Pancreas (tissue), 10 donors: Measurements from ENCODE around the gene KCNJ5. TPM values are rescaled to one million over a fixed set of nuclear protein-coding genes. Genes with fewer than 3 reads are reported as not detected.

Experiments
- ATAC-seq, 4 donors: fragments of 200-7000 bp; cut with Tn5 transposase; one replicate each; pipeline versions ENCODE4 v1.8.0 to v1.9.1; 2020; ENCODE audit warnings: mild to moderate bottlenecking in 4 of 4, moderate library complexity in 4 of 4
- DNase-seq, 6 donors: peaks; one replicate each; pipeline ENCODE4 v3.0.0-alpha.2; 2020
- FAIRE-seq: peaks from 2 replicates; lab custom pipeline; 2012; peaks lifted over from hg19 to GRCh38; lab: Jason Lieb, UNC
- H3K27ac ChIP-seq, 4 donors: fragments of 200-600 bp; sonication (generic); 1 replicate in 3 of 4; 2 replicates in 1 of 4; pipeline versions ENCODE4 v1.5.0 to v1.8.0; 2020
- H3K27me3 ChIP-seq, 4 donors: fragments of 200-600 bp; one replicate each; pipeline ENCODE4 v1.8.0; 2021
- H3K36me3 ChIP-seq, 3 donors: fragments of 200-600 bp; sonication (generic) in 1 of 3; one replicate each; pipeline versions ENCODE4 v1.5.0 to v1.8.0; 2020 to 2021
- H3K4me1 ChIP-seq, 3 donors: fragments of 200-600 bp; one replicate each; pipeline ENCODE4 v1.8.0; 2021
- H3K4me3 ChIP-seq, 4 donors: fragments of 200-600 bp; sonication (generic) in 2 of 4; one replicate each; pipeline versions ENCODE4 v1.5.0 to v1.8.0; 2020 to 2021
- H3K9me3 ChIP-seq, 4 donors: fragments of 200-600 bp; one replicate each; pipeline ENCODE4 v1.8.0; 2021
- WGBS, 2 donors: extraction: QIAGEN DNeasy Blood & Tissue Kit; methylation state at CpG; one replicate each; pipeline ENCODE4 v1.1.7; 2013; 5-methylcytosine and 5-hydroxymethylcytosine counted together
- intact Hi-C, 3 donors: fragments of 100-400 bp; cut with DNase I; formaldehyde crosslinking; loops; one replicate each; pipeline versions ENCODE4 v1.11.1 to v1.14.2; 2022
- polyA plus RNA-seq, 2 donors: library from polyadenylated mRNA; stranded (reverse); fragments of 200-250 nt; gene quantifications; one replicate each; pipeline ENCODE4 v1.2.3, GENCODE V29; 2013
- total RNA-seq, 6 donors: library from RNA; stranded (reverse); fragmentation: NEBNext Ultra II Directional in 4 of 6; extraction: Animal tissue kit (Norgen Biotek cat#: 25700) in 4 of 6; gene quantifications; one replicate each; pipeline versions ENCODE4 v1.2.1 to v1.2.4, GENCODE V29; 2021 to 2023
- TF ChIP-seq, protein P1 (sequence below), 4 donors: fragments of 200-600 bp; sonication (generic) in 3 of 4; IDR thresholded peaks; one replicate each; pipeline versions ENCODE4 v1.5.0 to v1.8.0; 2021; ENCODE audit warnings: antibody characterized with exemption in 4 of 4
- donor health status: healthy with polysubstance abuse.
- donor health status: DM: no; HTN: no; CAD: no; lungs with moderate emphysema.
- donor health status: DM: no; HTN: no; CAD: no.
- donor health status: control.
- donor health status: control.
- donor health status: Bipolar disorder and iron deficiency.
- donor health status: DM: yes; HTN: yes; CAD: no.
- donor health status: DM: no; HTN: no; CAD: no.
- donor health status: DM: no; HTN: no; CAD: no.
- donor health status: DM: yes; HTN: yes; CAD: no.

KCNJ5 gene
- total and polyA plus RNA-seq, 8 donors = 1.1 to 17.6 (median 9.5) TPM

DNA sequence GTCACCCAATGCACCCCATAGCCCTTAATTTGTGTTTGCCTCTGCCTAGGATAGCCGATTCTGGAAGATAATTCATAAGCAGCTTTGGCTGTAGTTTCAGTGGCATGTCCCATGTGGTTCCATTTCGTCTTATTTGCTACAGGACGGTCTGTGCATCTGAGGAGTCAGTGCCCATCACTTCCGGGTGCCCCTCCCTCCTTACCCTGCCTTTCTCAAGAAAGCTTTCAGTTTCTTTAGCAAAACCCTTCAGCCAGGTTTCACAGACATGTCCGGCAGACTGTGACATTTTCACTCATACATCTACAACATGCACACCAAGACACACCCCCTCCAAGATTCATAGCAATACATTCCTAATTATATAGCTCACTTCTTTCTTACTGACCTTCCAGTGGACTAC lies 37.2 kb downstream of the KCNJ5 start:
- intact Hi-C loops = no loop called here
- ATAC-seq (no peak), DNase-seq (no peak)

DNA sequence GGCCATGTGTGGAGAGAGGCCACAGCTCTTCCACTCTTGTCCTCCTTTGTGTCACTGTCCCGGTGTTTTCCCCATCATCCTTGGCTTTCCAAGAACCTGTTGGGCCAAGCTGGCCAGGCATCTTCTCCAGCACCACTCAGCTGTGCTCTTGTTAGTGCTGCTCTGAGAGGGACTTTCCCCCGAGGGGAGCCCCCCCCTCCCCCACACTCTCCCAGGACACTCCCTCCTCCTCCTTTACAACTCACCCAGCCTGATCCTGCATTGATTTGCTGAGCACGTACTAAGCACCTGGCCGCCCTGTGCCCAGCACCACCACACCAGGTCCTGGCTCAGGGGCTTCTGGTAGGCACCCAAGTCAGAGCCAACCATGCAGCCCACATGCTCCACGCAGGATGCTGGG lies 38.3 kb downstream of the KCNJ5 start:
- 49 to 61% methylated on average over 5 of the region's 5 CpGs for WGBS, 2 donors
- H3K9me3 ChIP-seq = no peaks in the 10 kb centered on the region
- TF ChIP-seq, protein P1, sequence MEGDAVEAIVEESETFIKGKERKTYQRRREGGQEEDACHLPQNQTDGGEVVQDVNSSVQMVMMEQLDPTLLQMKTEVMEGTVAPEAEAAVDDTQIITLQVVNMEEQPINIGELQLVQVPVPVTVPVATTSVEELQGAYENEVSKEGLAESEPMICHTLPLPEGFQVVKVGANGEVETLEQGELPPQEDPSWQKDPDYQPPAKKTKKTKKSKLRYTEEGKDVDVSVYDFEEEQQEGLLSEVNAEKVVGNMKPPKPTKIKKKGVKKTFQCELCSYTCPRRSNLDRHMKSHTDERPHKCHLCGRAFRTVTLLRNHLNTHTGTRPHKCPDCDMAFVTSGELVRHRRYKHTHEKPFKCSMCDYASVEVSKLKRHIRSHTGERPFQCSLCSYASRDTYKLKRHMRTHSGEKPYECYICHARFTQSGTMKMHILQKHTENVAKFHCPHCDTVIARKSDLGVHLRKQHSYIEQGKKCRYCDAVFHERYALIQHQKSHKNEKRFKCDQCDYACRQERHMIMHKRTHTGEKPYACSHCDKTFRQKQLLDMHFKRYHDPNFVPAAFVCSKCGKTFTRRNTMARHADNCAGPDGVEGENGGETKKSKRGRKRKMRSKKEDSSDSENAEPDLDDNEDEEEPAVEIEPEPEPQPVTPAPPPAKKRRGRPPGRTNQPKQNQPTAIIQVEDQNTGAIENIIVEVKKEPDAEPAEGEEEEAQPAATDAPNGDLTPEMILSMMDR (IDR thresholded peaks at IDR 0.05) = no peak
- no peak overlapping the region for H3K4me3 ChIP-seq
- no peaks in the 10 kb centered on the region for H3K4me1 ChIP-seq
- H3K36me3 ChIP-seq = no peaks in the 10 kb centered on the region
- H3K27me3 ChIP-seq = no peaks in the 10 kb centered on the region
- ATAC-seq (no peak), FAIRE-seq (no peak), DNase-seq (no peak)
- intact Hi-C loops = no loop called here
- no peak overlapping the region for H3K27ac ChIP-seq

More for the DNA sequence above, 37.2 kb downstream of the KCNJ5 start:
- FAIRE-seq = no peak
- H3K4me1 ChIP-seq = no peaks in the 10 kb centered on the region
- no peaks in the 10 kb centered on the region for H3K27me3 ChIP-seq
- no peaks in the 10 kb centered on the region for H3K36me3 ChIP-seq
- H3K4me3 ChIP-seq = no peak overlapping the region
- H3K9me3 ChIP-seq = no peaks in the 10 kb centered on the region
- TF ChIP-seq, protein P1 (IDR thresholded peaks at IDR 0.05) = no peak
- no peak overlapping the region for H3K27ac ChIP-seq
- 65 to 73% methylated on average over 5 of the region's 5 CpGs for WGBS, 2 donors

DNA sequence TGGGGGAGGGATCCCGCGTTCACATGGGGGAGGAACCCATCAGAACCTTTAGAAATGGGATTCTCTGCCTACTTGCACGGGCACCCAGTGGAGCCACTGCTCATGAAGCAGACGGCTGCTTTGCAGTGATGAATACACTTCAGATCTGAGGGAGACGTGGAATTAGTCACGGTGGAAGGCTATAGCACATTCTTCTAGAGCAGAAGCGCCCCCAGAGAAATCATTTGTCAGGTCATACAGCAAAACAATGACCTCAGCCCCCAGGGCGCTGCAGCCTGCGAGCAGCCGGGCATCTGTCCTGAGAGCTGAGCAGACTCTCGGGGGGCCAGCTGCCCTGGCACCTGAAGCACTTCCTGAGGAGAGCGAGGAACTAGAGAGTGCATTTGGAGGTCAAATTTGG lies 38.8 kb downstream of the KCNJ5 start:
- WGBS, 2 donors = 63 to 76% methylated on average over 12 of the region's 12 CpGs
- intact Hi-C loops = no loop called here
- TF ChIP-seq, protein P1 (IDR thresholded peaks at IDR 0.05) = no peak
- FAIRE-seq = no peak
- Histone ChIP-seq H3K27ac (no peak overlapping the region), H3K9me3 (no peaks in the 10 kb centered on the region), H3K4me1 (no peaks in the 10 kb centered on the region), H3K27me3 (no peaks in the 10 kb centered on the region), H3K4me3 (no peak overlapping the region), H3K36me3 (no peaks in the 10 kb centered on the region)
- DNase-seq = no peak
- ATAC-seq = no peak

DNA sequence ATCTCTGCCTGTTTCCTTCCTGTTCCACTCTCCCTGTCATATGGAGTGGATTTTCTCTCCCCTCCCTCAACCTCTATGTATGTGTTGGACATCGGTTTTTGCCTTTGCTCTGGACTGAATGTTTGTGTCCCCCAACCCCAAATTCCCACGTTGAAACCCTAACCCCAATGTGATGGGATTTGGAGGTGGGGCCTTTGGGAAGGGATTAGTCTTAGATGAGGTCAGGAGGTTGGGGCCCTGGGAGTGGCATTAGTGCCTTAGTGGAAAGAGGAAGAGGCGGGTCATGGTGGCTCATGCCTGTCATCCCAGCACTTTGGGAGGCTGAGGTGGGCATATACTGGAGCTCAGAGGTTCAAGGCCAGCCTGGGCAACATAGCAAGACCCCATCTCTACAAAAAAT lies 39.9 kb downstream of the KCNJ5 start:
- FAIRE-seq (no peak), DNase-seq (no peak), ATAC-seq (no peak)
- H3K4me1 ChIP-seq = no peaks in the 10 kb centered on the region
- H3K36me3 ChIP-seq = no peaks in the 10 kb centered on the region
- TF ChIP-seq, protein P1 (IDR thresholded peaks at IDR 0.05) = no peak
- H3K27me3 ChIP-seq = no peaks in the 10 kb centered on the region
- H3K9me3 ChIP-seq = no peaks in the 10 kb centered on the region
- no peak overlapping the region for H3K27ac ChIP-seq
- no peak overlapping the region for H3K4me3 ChIP-seq
- intact Hi-C loops = no loop called here
- 86 to 90% methylated on average over 3 of the region's 3 CpGs for WGBS, 2 donors

DNA sequence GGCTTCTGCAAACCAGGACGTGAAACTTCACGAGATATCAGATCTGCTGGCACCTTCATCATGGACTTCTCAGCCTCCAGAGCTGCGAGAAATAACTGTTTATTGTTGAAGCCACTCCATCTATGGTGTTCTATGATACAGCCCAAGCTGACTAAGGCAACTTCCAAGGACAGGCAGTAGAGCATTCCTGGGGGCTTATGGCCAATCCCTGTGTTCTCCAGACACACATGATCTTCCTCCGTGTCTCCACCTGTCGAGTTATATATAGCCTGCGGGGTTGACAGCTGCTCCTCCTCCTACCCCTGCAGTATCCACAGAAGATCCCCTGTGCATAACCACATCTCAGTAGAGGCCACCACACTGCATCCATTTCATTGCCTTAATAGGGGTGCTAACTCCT lies 40.5 kb downstream of the KCNJ5 start:
- no peak overlapping the region for H3K4me3 ChIP-seq
- TF ChIP-seq, protein P1 (IDR thresholded peaks at IDR 0.05) = no peak
- no peaks in the 10 kb centered on the region for H3K36me3 ChIP-seq
- 85 to 92% methylated on average over 6 of the region's 6 CpGs for WGBS, 2 donors
- intact Hi-C loops = no loop called here
- no peaks in the 10 kb centered on the region for H3K9me3 ChIP-seq
- H3K27me3 ChIP-seq = no peaks in the 10 kb centered on the region
- H3K4me1 ChIP-seq = no peaks in the 10 kb centered on the region
- no peak for DNase-seq
- H3K27ac ChIP-seq = no peak overlapping the region
- ATAC-seq = no peak
- no peak for FAIRE-seq
